Measurements from ENCODE around the gene RBP3. TPM values are rescaled to one million over a fixed set of nuclear protein-coding genes. Genes with fewer than 3 reads are reported as not detected.
"Not testable (repeated sequence)": the region's sequence is repeated elsewhere in the genome, so short reads cannot be mapped to it uniquely, and the experiment has no call there.

The RBP3 gene
- total RNA-seq, 1 experiment from 2014 or later, result not detected

- no peaks in the 10 kb centered on the region for H3K9me3 ChIP-seq (ENCODE audit: low read length)
- DNase-seq, result no peak
- no peak overlapping the region for H3K4me2 ChIP-seq (ENCODE audit: low read depth, low read length, poor library complexity, severe bottlenecking)
- H3K36me3 ChIP-seq (ENCODE audit: insufficient read depth, low read length), result no peaks in the 10 kb centered on the region
- H3K9ac ChIP-seq (ENCODE audit: low read length), result no peak overlapping the region
- peaks cover 2% of the 10 kb centered on the region; the same call in 1 of the 2 replicates for H3K27me3 ChIP-seq (ENCODE audit: low read length)
- no peaks in the 10 kb centered on the region for H3K9me2 ChIP-seq (replicated peaks; ENCODE audit: insufficient read depth, low read length)
- peaks cover 13% of the 10 kb centered on the region for H3K4me1 ChIP-seq (ENCODE audit: low read length)
- no peak overlapping the region for H2AFZ ChIP-seq (ENCODE audit: low read length)
- H3K4me3 ChIP-seq (ENCODE audit: low read length), result no peak overlapping the region
- no peak overlapping the region for H3K27ac ChIP-seq (ENCODE audit: low read length)
- H4K20me1 ChIP-seq (ENCODE audit: insufficient read depth, low read depth, low read length), result no peaks in the 10 kb centered on the region
- H3K79me2 ChIP-seq (ENCODE audit: low read length), result no peaks in the 10 kb centered on the region
Observed at GRCh38 chr10:47379901-47380300, 31.7 kb downstream of the RBP3 start.

DNA sequence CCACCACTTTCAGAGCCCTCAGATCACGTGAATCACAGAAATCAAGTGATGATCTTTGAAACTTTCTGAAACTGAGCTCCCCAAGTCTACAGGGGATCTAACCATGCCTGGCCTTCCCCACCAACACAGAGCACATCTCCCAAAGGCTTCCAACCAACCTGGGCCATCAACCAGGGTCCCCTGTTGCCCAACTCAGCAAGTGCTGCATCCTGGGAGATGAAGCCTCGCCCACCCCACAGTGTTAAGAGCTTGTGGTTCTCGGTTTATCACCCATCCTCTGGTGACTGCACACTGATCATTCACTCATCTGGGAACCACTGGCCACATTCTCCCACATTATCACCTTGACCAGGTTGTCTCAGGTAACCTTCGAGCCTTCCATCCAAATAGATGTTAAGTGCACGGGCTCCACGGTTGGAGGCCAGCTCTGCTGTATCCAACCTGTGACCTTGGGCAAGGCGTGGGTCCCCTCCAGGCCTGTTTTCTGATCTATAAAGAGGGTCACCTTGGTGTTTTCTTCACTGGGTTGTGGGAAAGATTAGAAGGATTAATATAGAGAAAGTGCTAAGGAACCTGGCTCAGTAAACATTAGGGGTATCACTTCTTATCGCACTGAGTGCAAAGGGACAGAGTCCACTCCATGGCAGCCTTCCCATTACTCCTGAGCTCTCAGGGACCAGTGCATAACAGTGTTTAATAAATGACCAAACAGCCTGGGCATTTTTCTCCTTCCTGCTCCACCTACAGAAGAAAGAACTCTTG lies 32.4 kb downstream of the RBP3 start:
- H4K20me1 ChIP-seq (ENCODE audit: insufficient read depth, low read depth, low read length), result no peaks in the 10 kb centered on the region
- H3K4me3 ChIP-seq (ENCODE audit: low read length), result no peak overlapping the region
- no peaks in the 10 kb centered on the region for H3K9me2 ChIP-seq (replicated peaks; ENCODE audit: insufficient read depth, low read length)
- peaks cover 2% of the 10 kb centered on the region; the same call in 1 of the 2 replicates for H3K27me3 ChIP-seq (ENCODE audit: low read length)
- H3K27ac ChIP-seq (ENCODE audit: low read length), result no peak overlapping the region
- H3K9me3 ChIP-seq (ENCODE audit: low read length), result no peaks in the 10 kb centered on the region
- peaks cover 16% of the 10 kb centered on the region for H3K4me1 ChIP-seq (ENCODE audit: low read length)
- H3K4me2 ChIP-seq (ENCODE audit: low read depth, low read length, poor library complexity, severe bottlenecking), result no peak overlapping the region
- no peak for DNase-seq
- no peaks in the 10 kb centered on the region for H3K79me2 ChIP-seq (ENCODE audit: low read length)
- H2AFZ ChIP-seq (ENCODE audit: low read length), result no peak overlapping the region
- H3K9ac ChIP-seq (ENCODE audit: low read length), result no peak overlapping the region
- H3K36me3 ChIP-seq (ENCODE audit: insufficient read depth, low read length), result no peaks in the 10 kb centered on the region

GRCh38 chr10:47381103-47381395 lies 32.9 kb downstream of the RBP3 start:
- peaks cover 2% of the 10 kb centered on the region; the same call in 1 of the 2 replicates for H3K27me3 ChIP-seq (ENCODE audit: low read length)
- no peaks in the 10 kb centered on the region for H3K36me3 ChIP-seq (ENCODE audit: insufficient read depth, low read length)
- no peak overlapping the region for H3K27ac ChIP-seq (ENCODE audit: low read length)
- no peak overlapping the region for H2AFZ ChIP-seq (ENCODE audit: low read length)
- H3K9ac ChIP-seq (ENCODE audit: low read length), result no peak overlapping the region
- H3K4me3 ChIP-seq (ENCODE audit: low read length), result no peak overlapping the region
- no peak overlapping the region for H3K4me2 ChIP-seq (ENCODE audit: low read depth, low read length, poor library complexity, severe bottlenecking)
- H3K79me2 ChIP-seq (ENCODE audit: low read length), result no peaks in the 10 kb centered on the region
- H3K9me3 ChIP-seq (ENCODE audit: low read length), result no peaks in the 10 kb centered on the region
- no peak for DNase-seq
- peaks cover 16% of the 10 kb centered on the region for H3K4me1 ChIP-seq (ENCODE audit: low read length)
- no peaks in the 10 kb centered on the region for H4K20me1 ChIP-seq (ENCODE audit: insufficient read depth, low read depth, low read length)
- H3K9me2 ChIP-seq (replicated peaks; ENCODE audit: insufficient read depth, low read length), result no peaks in the 10 kb centered on the region

DNA sequence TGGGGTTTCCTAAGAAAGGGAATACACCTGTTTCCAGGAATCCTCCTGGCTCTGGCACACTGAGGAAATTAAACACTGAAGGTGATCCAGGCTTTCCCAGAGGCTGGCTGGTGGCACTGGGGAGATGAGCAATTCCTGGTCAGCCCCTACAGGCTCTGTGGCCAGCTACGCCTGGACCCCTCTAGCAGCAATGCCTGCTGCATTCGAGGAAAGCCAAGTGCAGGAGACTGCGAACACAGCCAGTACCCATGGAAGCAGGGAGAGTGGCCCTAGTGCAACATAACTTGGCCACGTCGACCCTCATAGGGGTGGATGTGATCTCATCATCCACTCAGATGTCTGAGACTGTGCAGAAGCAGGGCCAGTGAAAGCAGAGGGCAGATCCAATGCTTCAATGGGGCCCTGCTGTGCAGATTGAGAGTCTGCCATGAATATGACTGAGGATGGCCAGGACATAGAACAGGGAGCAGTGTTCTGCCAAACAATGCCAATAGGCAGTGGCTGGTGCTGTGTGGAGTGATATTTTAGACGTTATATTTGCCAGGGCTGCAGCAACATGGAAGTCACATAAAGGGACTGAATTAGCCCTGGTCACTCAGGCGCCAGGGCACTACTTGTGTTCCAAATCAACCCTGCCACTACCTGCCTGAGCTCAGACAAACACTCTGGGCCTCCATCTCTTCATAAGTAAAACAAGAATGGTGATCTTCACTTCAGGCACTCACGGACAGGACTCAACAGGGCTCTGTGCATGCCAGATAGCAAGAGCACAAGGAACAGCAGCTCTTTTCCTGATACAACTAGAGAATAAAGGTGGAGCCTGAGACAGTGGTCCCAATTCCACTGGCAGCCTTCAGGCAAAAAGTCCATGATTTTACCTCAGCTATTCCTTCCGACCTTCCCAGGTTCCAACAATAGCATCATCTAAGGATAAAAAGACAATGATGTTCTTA lies 33.5 kb downstream of the RBP3 start:
- no peak for DNase-seq
- H3K27ac ChIP-seq (ENCODE audit: low read length), result no peak overlapping the region
- H3K4me2 ChIP-seq (ENCODE audit: low read depth, low read length, poor library complexity, severe bottlenecking), result no peak overlapping the region
- no peak overlapping the region for H3K9ac ChIP-seq (ENCODE audit: low read length)
- no peaks in the 10 kb centered on the region for H3K36me3 ChIP-seq (ENCODE audit: insufficient read depth, low read length)
- H3K9me2 ChIP-seq (replicated peaks; ENCODE audit: insufficient read depth, low read length), result no peaks in the 10 kb centered on the region
- H4K20me1 ChIP-seq (ENCODE audit: insufficient read depth, low read depth, low read length), result no peaks in the 10 kb centered on the region
- H3K4me3 ChIP-seq (ENCODE audit: low read length), result no peak overlapping the region
- no peaks in the 10 kb centered on the region for H3K79me2 ChIP-seq (ENCODE audit: low read length)
- peaks cover 2% of the 10 kb centered on the region; the same call in 1 of the 2 replicates for H3K27me3 ChIP-seq (ENCODE audit: low read length)
- no peak overlapping the region for H2AFZ ChIP-seq (ENCODE audit: low read length)
- peaks cover 16% of the 10 kb centered on the region for H3K4me1 ChIP-seq (ENCODE audit: low read length)
- H3K9me3 ChIP-seq (ENCODE audit: low read length), result no peaks in the 10 kb centered on the region

GRCh38 chr10:47383261-47384147 lies 35.3 kb downstream of the RBP3 start:
- Histone ChIP-seq H3K9me3 (ENCODE audit: low read length) (no peaks in the 10 kb centered on the region), H3K4me3 (ENCODE audit: low read length) (peak overlapping the region; percentile 65), H3K27ac (ENCODE audit: low read length) (no peak overlapping the region), H3K36me3 (ENCODE audit: insufficient read depth, low read length) (no peaks in the 10 kb centered on the region), H3K9me2 (replicated peaks; ENCODE audit: insufficient read depth, low read length) (no peaks in the 10 kb centered on the region), H2AFZ (ENCODE audit: low read length) (peak overlapping the region; percentile 93), H3K27me3 (ENCODE audit: low read length) (peaks cover 2% of the 10 kb centered on the region; the same call in 1 of the 2 replicates), H3K4me1 (ENCODE audit: low read length) (peaks cover 16% of the 10 kb centered on the region), H3K9ac (ENCODE audit: low read length) (peak overlapping the region; percentile 59), H3K4me2 (ENCODE audit: low read depth, low read length, poor library complexity, severe bottlenecking) (peak overlapping the region; percentile 66), H3K79me2 (ENCODE audit: low read length) (no peaks in the 10 kb centered on the region), H4K20me1 (ENCODE audit: insufficient read depth, low read depth, low read length) (no peaks in the 10 kb centered on the region)
- no peak for DNase-seq

DNA sequence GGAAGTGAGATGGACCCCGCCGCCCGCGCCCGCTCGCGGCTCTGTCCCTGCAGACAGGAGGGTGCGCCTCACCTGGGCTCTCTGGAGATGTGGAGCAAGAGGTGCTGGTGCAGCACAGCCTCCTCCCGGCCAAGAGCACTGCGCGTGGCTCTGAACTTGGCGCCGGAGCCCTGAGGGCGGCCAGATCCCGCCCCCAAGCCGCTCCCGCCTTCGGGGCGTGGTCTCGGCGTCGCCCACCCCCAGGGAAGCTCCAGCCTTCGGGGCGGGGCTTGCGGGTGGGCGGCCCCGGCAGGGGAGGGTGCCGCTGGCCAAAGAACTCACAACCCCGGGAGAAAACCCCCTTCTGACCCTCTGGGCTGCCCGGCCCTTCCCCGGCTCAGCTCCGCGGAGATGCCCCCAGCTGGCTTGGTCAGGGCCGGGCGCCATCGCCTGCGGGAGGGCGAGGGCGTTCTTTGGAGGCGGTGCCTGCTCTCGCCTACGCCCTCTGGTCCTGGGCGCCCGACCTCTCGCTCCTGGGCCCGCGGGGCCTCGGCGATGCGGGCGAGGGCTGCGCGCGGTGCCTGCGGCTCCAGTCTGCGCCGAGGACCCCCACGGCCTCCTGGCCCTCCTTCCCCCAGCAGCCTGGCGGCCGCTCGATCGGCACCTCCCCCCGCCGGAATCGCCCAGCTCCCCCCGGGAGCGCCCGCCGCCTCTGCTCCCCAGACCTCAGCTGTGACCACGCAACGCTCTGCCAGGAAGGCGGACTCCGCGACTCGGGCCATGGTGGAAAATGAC lies 36.2 kb downstream of the RBP3 start, which contains the start of gene ZNF488:
Gene ZNF488 (minus strand): TSS at position 146 of the 774 bp plus-strand sequence. CDS start 15,464 bp downstream, outside the sequence.
- no peaks in the 10 kb centered on the region for H3K79me2 ChIP-seq (ENCODE audit: low read length)
- H3K4me2 ChIP-seq (ENCODE audit: low read depth, low read length, poor library complexity, severe bottlenecking), result peak within 1 kb of the TSS; percentile 66
- H3K4me1 ChIP-seq (ENCODE audit: low read length), result peaks cover 16% of the 10 kb centered on the region
- no peaks in the 10 kb centered on the region for H3K9me3 ChIP-seq (ENCODE audit: low read length)
- peak within 1 kb of the TSS; percentile 65 for H3K4me3 ChIP-seq (ENCODE audit: low read length)
- H3K27ac ChIP-seq (ENCODE audit: low read length), result no peak within 1 kb of the TSS
- no peaks in the 10 kb centered on the region for H3K36me3 ChIP-seq (ENCODE audit: insufficient read depth, low read length)
- peak within 1 kb of the TSS; percentile 93 for H2AFZ ChIP-seq (ENCODE audit: low read length)
- peaks cover 2% of the 10 kb centered on the region; the same call in 1 of the 2 replicates for H3K27me3 ChIP-seq (ENCODE audit: low read length)
- DNase-seq, result peak; percentile 89
- H3K9me2 ChIP-seq (replicated peaks; ENCODE audit: insufficient read depth, low read length), result no peaks in the 10 kb centered on the region
- no peaks in the 10 kb centered on the region for H4K20me1 ChIP-seq (ENCODE audit: insufficient read depth, low read depth, low read length)
- H3K9ac ChIP-seq (ENCODE audit: low read length), result peak within 1 kb of the TSS; percentile 59

DNA sequence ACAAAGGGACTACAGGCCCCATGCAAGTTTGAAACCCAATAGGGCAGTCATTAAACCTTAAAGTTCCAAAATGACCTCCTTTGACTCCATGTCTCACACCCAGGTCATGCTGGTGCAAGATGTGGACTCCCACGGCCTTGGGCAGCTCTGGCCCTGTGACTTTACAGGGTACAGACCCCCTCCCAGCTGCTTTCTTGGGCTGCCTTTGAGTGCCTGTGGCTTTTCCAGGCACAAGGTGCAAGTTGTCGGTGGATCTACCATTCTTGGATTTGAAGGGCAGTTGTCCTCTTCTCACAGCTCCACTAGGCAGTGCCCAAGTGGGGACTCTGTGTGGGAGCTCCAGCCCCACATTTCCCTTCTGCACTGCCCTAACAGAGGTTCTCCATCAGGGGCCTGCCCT lies 37.9 kb downstream of the RBP3 start:
- not testable (repeated sequence) for H3K27ac ChIP-seq (ENCODE audit: low read length); H3K4me3 ChIP-seq (ENCODE audit: low read length); H3K4me2 ChIP-seq (ENCODE audit: low read depth, low read length, poor library complexity, severe bottlenecking); H3K9ac ChIP-seq (ENCODE audit: low read length); H2AFZ ChIP-seq (ENCODE audit: low read length); H3K36me3 ChIP-seq (ENCODE audit: insufficient read depth, low read length); H4K20me1 ChIP-seq (ENCODE audit: insufficient read depth, low read depth, low read length); H3K27me3 ChIP-seq (ENCODE audit: low read length); DNase-seq; H3K9me3 ChIP-seq (ENCODE audit: low read length); H3K79me2 ChIP-seq (ENCODE audit: low read length); H3K9me2 ChIP-seq (replicated peaks; ENCODE audit: insufficient read depth, low read length)
- peaks cover 16% of the 10 kb centered on the region for H3K4me1 ChIP-seq (ENCODE audit: low read length)

Measured in Karpas-422 (cell line).